GM12872 (cell line): ENCODE results near the gene PCNX4.

Experiments
- CTCF ChIP-seq: IDR thresholded peaks from 3 replicates; pipeline ENCODE4 v1.5.1; 2011; ENCODE audit warnings: low read depth, mild to moderate bottlenecking, low read length, moderate library complexity; ENCODE audit not compliant: insufficient read depth

The PCNX4 gene

GRCh38 chr14:60199321-60199720 is 107.6 kb downstream of the PCNX4 start:
- TF ChIP-seq CTCF = no peak

- no peak for TF ChIP-seq CTCF
Observed at GRCh38 chr14:60204104-60204842, 112.5 kb downstream of the PCNX4 start.

- no peak for TF ChIP-seq CTCF
Observed at GRCh38 chr14:60204843-60205774, 113.4 kb downstream of the PCNX4 start.

- TF ChIP-seq CTCF = peak; percentile 5; the same call in 1 of the 3 replicates
Observed at GRCh38 chr14:60206249-60206670, 114.5 kb downstream of the PCNX4 start.

GRCh38 chr14:60206837-60207533 is 115.3 kb downstream of the PCNX4 start:
- TF ChIP-seq CTCF = no peak

- TF ChIP-seq CTCF = no peak
Observed at GRCh38 chr14:60210703-60211102, 119.0 kb downstream of the PCNX4 start.

GRCh38 chr14:60211153-60211552 is 119.4 kb downstream of the PCNX4 start:
- TF ChIP-seq CTCF = no peak
